ENCODE measurements around the gene KIAA0825. TPM values are rescaled to one million over a fixed set of nuclear protein-coding genes. Genes with fewer than 3 reads are reported as not detected.

The KIAA0825 gene
- total and polyA plus RNA-seq, 2 of the 8 experiments (the other 6 are each of a cell fraction or from before 2014, with no cell fraction given), result 0.60 to 1.0 TPM

DNA sequence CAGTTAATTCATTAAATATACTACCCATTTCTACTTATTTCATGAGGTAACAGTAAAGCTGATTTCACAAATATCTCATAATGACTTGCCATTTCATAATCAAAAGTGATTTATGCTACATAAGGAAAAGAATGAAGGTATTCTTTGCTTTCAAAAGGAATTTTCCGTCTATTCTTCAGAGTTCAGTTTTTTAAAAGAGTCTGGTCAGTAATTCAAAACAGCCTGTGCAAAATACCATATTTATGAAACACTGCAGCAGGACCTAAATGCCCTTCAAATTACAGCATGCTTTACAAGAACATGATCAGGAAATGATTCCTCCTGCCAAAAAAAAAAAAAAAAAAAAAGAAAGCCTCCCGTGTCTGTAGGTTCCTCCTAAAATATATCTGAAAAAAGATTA lies 154.7 kb downstream of the KIAA0825 start (continued):
- TF ChIP-seq TEAD4 (IDR thresholded peaks at IDR 0.05; ENCODE audit: low read depth, low read length), result no peak
